Measurements from ENCODE around the gene PPAT.
A peak's percentile ranks its signal among the peaks of the same experiment; 100 is the strongest.
"Not testable (repeated sequence)": the region's sequence is repeated elsewhere in the genome, so short reads cannot be mapped to it uniquely, and the experiment has no call there.

The PPAT gene

GRCh38 chr4:56391270-56391669 is 44.1 kb downstream of the PPAT start:
- intact Hi-C loops (cut with DNase I): no loop called here
- no peak for DNase-seq

- intact Hi-C loops (cut with DNase I): no loop called here
- DNase-seq: no peak
Measured at GRCh38 chr4:56389558-56389957, 45.9 kb downstream of the PPAT start.

- intact Hi-C loops (cut with DNase I): no loop called here
- no peak for DNase-seq
Measured at GRCh38 chr4:56388306-56388705, 47.1 kb downstream of the PPAT start.

GRCh38 chr4:56387023-56388001 is 48.1 kb downstream of the PPAT start, which contains the start of gene AASDH:
AASDH (minus strand) TSS chr4:56387491; CDS start chr4:56384299, 3,192 bp downstream.
- peak; percentile 86 to 97 (median 95) for DNase-seq
- intact Hi-C loops (cut with DNase I): no loop called here

- intact Hi-C loops (cut with DNase I): no loop called here
- DNase-seq: no peak
Measured at GRCh38 chr4:56386091-56386490, 49.3 kb downstream of the PPAT start.

- intact Hi-C loops (cut with DNase I): no loop called here
- DNase-seq: no peak
Measured at GRCh38 chr4:56375458-56375857, 60.0 kb downstream of the PPAT start.

GRCh38 chr4:56374956-56375355 is 60.5 kb downstream of the PPAT start:
- DNase-seq: no peak
- intact Hi-C loops (cut with DNase I): no loop called here

- DNase-seq: no peak
- intact Hi-C loops (cut with DNase I): no loop called here
Measured at GRCh38 chr4:56372774-56373173, 62.6 kb downstream of the PPAT start.

GRCh38 chr4:56371426-56372220 is 63.8 kb downstream of the PPAT start:
- intact Hi-C loops (cut with DNase I): no loop called here
- no peak for DNase-seq

- no peak for DNase-seq
- intact Hi-C loops (cut with DNase I): no loop called here
Measured at GRCh38 chr4:56370377-56370776, 65.0 kb downstream of the PPAT start.

GRCh38 chr4:56362981-56363380 is 72.4 kb downstream of the PPAT start:
- intact Hi-C loops (cut with DNase I); DNase-seq: not testable (repeated sequence)

GRCh38 chr4:56360071-56360470 is 75.3 kb downstream of the PPAT start:
- intact Hi-C loops (cut with DNase I): no loop called here
- no peak for DNase-seq

- intact Hi-C loops (cut with DNase I): no loop called here
- no peak for DNase-seq
Measured at GRCh38 chr4:56356650-56357049, 78.8 kb downstream of the PPAT start.

GRCh38 chr4:56348576-56348975 is 86.8 kb downstream of the PPAT start:
- peak in 19 of 42 donors; percentile 5 to 54 (median 21) for DNase-seq
- intact Hi-C loops (cut with DNase I): no loop called here

GRCh38 chr4:56345458-56345857 is 90.0 kb downstream of the PPAT start:
- DNase-seq: no peak
- intact Hi-C loops (cut with DNase I): no loop called here

Data from head of caudate nucleus (tissue), 42 donors.